Skin of body (tissue), 3 donors: ENCODE results near the gene ING3. TPM values are rescaled to one million over a fixed set of nuclear protein-coding genes. Genes with fewer than 3 reads are reported as not detected.

Experiments
- DNase-seq: peaks from one replicate; lab custom pipeline; 2025; lab: John Stamatoyannopoulos, UW
- small RNA-seq: library from RNA; depleted of rRNA; stranded (forward); fragments of <200 nt; gene quantifications from one replicate; pipeline ENCODE3, GENCODE V24; 2014; ENCODE audit warnings: low replicate concordance
- total RNA-seq: library from RNA; depleted of rRNA; stranded (reverse); fragments of >200 nt; gene quantifications from one replicate; pipeline ENCODE4 v1.2.3, GENCODE V29; 2014

Gene ING3
- total RNA-seq, 1 donor from 2014 or later: 14.8 TPM

DNA sequence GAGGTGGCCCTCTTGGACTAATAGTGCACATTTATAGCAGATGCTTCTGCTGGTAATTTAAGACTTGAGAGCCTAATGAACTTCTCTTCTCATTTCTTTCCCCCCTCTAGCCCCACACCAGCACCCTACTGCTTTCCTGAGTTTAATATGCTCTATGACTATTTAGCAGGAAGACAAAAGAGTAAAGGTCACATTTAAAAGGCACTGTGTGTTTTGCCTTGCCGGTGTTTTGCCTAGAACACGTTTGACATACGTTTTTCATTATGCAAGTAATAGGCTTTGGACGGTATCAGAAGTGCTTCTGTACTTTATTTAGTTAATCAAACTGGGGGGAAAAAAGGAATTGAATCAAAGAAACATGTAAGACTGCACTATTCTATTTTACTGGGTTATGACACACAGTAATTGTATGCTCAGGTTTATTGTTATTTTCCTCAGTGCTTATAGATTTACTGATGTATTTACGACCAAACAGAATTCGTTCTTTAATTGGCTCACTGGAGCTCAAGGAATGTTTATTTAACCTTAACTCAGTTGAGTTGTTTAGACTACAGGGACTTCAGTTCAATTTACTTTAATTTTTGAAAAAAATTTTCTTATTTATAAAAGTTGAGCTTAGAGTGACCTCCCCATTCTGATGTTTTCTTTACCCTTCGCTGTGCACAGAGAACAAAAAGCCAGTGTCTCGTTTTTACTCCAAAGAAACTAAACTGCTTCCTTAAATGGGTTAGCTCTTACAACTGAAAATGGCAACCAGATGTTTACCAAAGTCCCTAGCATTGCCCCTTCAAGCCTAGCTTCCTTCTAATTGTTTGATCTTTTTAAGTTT is 73.3 kb downstream of the ING3 start:
- DNase-seq: peak; percentile 65

DNA sequence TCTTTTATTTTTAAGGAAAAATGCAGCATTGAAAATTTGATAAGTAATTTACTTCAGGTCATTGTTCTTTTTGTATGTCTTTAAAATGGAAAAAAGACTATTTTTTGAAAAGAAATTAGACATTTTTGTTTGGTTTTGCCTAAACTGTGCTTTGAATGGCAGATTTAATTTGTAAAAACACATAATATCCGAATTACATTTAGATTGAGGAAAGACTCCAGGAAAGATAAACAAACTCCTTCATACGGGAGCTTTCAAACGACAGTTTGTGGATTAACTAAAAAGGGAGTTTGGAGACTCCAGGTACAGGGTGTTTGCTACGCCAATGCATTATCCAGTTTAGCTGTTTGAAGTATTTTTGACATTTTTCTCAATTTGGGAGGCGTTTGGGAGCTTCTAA is 74.0 kb downstream of the ING3 start:
- no peak for DNase-seq

- no peak for DNase-seq
Measured at GRCh38 chr7:121026159-121026558, 75.6 kb downstream of the ING3 start.

DNA sequence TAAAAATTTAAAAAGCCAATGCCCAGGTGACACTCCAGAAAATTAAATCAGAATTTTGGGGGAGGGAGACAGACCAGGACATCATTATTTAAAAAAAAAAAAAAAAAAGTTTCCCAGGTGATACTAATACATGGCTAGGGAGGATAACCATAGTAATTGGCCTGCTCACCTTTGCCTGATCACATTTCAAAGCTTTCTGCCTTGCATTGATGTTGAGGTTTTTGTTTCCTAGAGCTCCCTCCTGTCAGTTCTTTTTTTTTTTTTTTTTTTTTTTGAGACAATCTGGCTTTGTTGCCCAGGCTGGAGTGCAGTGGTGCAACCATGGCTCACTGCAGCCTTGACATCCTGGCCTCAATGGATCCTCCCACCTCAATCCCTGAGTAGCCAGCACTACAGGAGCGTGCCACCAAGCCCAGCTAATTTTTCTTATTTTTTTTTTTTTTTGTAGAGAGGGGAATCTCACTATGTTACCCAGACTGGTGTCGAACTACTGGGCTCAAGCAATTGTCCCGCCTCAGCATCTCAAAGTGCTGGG is 76.1 kb downstream of the ING3 start:
- no peak for DNase-seq

Small RNA genes lying within 50 kb of the gene (small RNA-seq; reads per million reads assigned to genes)
- not detected for gene RNA5SP240

Other genes with a start within 250 kb of the ING3 start
- gene TSPAN12, start 92.6 kb upstream of the ING3 start, total RNA-seq: 8.4 TPM
- gene CPED1, start 37.9 kb downstream of the ING3 start, total RNA-seq: 25.8 TPM